Measurements from ENCODE around the gene LBP.
"Not testable (repeated sequence)": the region's sequence is repeated elsewhere in the genome, so short reads cannot be mapped to it uniquely, and the experiment has no call there.

Gene LBP

GRCh38 chr20:38350879-38351775, 4.8 kb downstream of the LBP start:
- no peak for DNase-seq

GRCh38 chr20:38353316-38353715, 7.0 kb downstream of the LBP start:
- DNase-seq, result peak; percentile 16

- no peak for DNase-seq
Observed at GRCh38 chr20:38354227-38354626, 7.9 kb downstream of the LBP start.

- peak; percentile 15 for DNase-seq
Observed at GRCh38 chr20:38355161-38356012, 9.1 kb downstream of the LBP start.

- no peak for DNase-seq
Observed at GRCh38 chr20:38357653-38358207, 11.4 kb downstream of the LBP start.

GRCh38 chr20:38358556-38358955, 12.3 kb downstream of the LBP start:
- no peak for DNase-seq

GRCh38 chr20:38363004-38363747, 16.9 kb downstream of the LBP start:
- DNase-seq, result no peak

GRCh38 chr20:38369389-38369788, 23.1 kb downstream of the LBP start:
- peak; percentile 28 for DNase-seq

GRCh38 chr20:38372806-38373205, 26.5 kb downstream of the LBP start:
- DNase-seq, result no peak

GRCh38 chr20:38373231-38373867, 27.1 kb downstream of the LBP start:
- no peak for DNase-seq

GRCh38 chr20:38373898-38374297, 27.6 kb downstream of the LBP start:
- DNase-seq, result no peak

GRCh38 chr20:38377039-38377685, 30.9 kb downstream of the LBP start:
- DNase-seq, result no peak

- DNase-seq, result not testable (repeated sequence)
Observed at GRCh38 chr20:38377838-38378237, 31.6 kb downstream of the LBP start.

GRCh38 chr20:38383147-38383546, 36.9 kb downstream of the LBP start:
- DNase-seq, result no peak

GRCh38 chr20:38386004-38386403, 39.7 kb downstream of the LBP start:
- DNase-seq, result no peak

- DNase-seq, result no peak
Observed at GRCh38 chr20:38386851-38387250, 40.6 kb downstream of the LBP start.

- peak; percentile 30 for DNase-seq
Observed at GRCh38 chr20:38387953-38388352, 41.7 kb downstream of the LBP start.

GRCh38 chr20:38392356-38392755, 46.1 kb downstream of the LBP start:
- DNase-seq, result no peak

- DNase-seq, result no peak
Observed at GRCh38 chr20:38393259-38393658, 47.0 kb downstream of the LBP start.

GRCh38 chr20:38395165-38395564, 48.9 kb downstream of the LBP start:
- DNase-seq, result no peak

GRCh38 chr20:38395751-38396395, 49.6 kb downstream of the LBP start:
- not testable (repeated sequence) for DNase-seq

Measured in RPMI8226 (cell line).